GM19023 (cell line): ENCODE data around the gene KCNMA1.

Experiments used
- ATAC-seq: cut with Tn5 transposase; IDR thresholded peaks from one replicate; pipeline ENCODE4 v1.9.1; 2021; ENCODE audit warnings: mild to moderate bottlenecking, moderate library complexity; ENCODE audit not compliant: unreplicated experiment

Gene KCNMA1

DNA sequence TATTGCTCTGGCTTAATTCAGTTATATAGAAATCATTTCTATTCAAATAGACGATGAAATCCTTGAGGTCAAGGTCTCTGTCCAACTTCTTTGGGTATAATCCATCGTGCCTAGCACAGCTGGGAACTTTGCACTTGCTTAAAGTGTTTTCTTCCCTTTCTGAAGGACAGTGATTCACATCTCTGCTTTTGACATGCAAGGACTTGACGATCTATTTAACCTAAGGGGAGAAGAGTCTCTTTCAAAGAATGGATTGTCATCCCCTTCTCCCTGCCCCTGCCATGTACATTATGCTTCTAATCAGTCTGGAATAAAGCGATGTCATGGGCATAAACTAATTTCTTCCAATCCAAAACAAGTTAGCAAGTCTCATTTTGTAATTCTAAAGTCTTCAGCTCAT lies 488.6 kb downstream of the KCNMA1 start:
- no peak for ATAC-seq

DNA sequence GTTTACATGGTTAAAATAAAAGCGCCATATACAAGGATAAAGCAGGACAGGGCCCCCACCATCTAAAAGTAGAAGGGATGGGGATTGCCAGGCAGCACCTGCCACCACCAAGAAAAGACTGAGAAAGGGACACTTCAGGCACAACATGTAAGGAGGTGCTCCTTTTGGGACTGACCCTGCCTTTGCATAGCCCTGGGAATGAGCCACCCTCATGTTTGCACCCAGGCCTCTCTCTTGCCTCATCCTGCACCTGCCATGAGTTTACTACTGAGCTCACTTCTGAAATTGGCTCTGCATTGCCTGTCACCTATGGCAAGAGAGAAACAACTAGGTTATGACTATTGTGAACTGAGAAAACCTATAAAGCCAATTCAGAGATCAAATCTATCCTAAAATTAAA lies 489.7 kb downstream of the KCNMA1 start:
- no peak for ATAC-seq

DNA sequence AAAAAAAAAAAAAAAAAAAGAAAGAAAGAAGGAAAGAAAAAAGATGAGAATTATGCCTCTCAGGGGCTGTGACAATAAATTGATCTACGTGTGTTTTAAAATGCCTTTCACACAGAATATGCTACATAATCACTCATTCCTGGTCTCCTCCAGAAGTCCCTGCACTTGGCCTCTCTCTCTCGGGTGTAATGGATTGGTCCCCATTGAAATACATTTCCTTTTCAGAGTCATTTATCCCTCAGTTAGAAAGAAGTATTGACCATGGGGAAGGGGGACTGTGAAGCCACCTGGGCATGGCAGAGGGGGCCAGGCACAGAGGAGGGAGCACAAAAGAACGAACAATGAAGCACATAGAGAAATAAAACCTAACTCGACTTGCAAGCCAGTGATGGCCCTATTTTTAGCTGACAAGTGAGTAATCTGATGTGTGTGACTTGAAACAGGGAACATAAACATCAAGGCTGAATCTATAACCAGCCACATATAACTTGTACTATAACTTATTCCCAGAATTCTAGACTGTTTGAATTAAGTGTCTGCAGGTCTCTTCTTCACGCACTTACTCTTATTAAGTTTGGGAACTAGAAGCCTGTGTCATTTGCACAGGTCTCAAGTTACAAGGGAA lies 490.8 kb downstream of the KCNMA1 start:
- ATAC-seq = no peak

DNA sequence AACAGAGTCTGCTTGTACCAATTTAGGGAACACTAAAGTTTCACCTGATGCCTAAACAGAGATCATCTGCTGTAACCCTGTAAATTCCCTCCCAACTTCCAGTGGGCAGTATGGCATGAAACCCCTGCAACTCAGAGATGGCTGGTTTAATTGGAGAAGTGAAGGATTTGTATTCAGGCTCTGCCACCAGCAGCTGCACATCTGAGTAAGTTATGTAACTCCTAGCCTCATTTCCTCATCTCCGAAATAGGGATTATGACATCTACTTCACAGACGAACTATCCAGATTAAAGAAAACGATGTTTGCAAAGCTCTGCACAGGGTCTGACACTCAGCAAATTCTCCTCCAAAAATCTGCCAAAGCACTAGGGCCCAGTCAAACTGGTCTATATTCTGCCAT lies 493.0 kb downstream of the KCNMA1 start:
- no peak for ATAC-seq

DNA sequence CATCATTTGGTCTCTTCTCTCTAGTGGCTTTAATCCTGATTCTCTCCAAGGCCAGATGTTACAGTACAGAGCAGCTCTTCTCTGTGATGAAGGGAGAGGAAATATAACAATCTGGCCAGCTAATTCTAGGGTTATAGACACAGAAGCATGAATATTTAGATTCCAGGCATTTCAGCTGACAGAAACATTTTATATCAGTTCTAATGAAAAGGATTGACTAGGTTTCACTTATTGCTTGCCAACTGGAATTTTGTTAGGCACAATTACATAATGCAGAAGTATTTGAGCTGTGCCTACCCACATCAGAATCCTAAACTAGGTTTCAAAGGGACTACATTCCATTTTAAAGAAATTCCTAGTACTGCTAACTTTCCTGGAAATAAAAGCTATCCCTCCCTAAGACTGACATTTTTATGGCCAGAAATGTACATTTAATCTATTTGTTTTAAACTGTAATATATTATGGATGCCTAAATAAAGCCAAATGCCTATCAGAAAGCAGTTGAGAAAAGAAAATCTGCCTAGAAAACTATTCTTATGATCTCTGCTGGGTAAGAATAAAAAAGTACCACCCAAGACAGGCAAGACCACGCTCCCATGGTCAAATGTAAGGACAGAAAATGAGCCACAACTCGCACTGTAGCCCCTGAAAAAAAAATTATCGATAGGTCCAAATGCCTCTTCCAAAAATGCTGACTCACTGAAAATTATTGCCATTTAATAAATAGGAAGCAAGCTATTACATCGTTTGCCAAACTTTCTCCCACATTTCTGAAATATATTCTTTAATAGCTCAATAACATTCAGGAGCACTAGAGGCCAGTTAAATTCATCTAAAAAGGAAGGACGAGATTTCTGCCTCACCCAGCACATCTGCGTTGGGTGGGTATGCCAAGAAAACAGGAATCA lies 498.1 kb downstream of the KCNMA1 start:
- ATAC-seq = no peak

DNA sequence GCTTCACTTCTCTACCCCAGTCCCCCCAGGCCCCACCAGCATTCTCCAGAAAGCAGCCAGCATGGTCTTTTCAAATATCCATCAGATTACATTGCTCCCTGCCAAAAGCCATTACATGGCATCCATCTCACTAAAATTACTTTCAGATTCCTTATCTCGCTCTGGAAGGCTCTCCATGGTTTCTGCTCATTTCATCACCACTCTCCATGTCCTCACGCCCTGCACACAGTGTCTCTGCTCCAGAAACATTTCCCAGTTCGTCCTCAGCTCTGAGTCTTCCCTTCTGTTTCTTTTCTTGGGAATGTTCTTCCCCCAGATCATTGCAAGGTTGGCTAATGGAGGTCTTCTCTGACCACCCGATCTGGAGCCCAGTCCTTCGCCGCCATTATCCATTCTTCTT lies 499.1 kb downstream of the KCNMA1 start:
- no peak for ATAC-seq

DNA sequence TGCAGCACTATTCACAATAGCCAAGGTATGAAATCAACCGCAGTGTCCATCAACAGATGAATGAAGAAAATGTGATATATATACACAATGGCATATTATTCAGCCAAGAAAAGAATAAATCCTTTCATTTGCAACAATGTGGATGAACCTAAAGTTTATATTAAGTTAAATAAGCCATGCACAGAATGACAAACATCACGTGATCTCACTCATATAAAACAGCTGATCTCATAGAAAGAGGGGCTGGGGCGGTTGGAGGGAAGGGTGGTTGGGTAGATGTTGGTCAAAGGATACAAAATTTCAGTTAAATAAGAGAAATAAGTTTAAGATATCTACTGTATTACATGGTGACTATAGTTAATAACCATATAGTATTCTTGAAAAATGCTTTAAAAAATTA lies 502.1 kb downstream of the KCNMA1 start:
- ATAC-seq = no peak

DNA sequence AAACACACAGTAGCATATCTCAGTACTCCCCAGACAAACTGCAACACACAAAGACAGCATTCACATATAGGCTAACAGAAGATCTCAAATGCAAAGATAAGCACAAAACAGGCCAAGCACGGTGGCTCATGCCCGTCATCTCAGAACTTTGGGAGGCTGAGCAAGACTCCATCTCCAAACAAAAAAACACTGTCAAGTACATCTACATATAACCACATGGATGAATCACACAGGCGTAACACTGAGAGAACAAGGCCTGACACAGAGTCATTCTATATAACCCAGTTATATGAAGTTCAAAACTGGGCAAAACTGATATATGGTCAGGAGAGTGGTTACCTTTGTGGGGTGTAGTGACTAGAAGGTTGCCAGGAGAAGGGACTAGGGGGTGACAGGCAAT lies 506.4 kb downstream of the KCNMA1 start:
- no peak for ATAC-seq

DNA sequence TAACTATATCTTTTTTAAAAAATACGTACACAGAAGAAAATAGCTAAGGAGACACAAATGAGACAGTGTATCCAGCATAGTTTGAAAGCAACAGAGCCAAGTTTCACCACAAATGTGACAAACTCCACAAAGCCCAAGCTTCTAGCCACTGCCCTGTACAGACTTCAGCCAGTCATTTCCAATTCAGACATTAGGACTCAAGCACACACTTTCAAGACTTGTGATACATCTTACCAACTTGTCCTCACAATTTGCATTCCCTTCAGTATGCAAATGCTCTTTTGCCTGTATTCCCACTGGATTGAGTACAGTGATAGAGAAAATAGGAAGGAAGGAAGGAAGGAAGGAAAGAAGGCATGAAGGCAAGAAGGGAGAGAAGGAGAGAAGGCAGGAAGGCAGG lies 510.4 kb downstream of the KCNMA1 start:
- ATAC-seq = no peak

DNA sequence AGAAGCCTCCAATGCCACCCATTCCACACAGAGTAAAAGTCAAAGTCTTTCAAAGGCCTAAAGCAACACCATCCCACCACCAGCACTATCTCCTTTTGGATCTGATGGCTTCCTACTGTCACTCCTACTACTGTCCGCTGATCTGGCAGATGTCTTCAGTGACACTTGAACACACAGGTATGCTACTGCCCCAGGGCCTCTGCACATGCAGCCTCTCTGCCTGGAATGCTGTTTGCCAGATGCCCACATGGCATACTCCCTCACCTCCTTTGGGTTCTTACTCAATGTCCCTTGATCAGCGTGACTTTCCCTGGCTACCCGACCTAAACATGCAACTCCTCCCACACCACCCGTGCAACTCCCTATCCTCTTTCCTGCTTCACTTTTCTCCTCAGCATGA lies 512.4 kb downstream of the KCNMA1 start:
- no peak for ATAC-seq

DNA sequence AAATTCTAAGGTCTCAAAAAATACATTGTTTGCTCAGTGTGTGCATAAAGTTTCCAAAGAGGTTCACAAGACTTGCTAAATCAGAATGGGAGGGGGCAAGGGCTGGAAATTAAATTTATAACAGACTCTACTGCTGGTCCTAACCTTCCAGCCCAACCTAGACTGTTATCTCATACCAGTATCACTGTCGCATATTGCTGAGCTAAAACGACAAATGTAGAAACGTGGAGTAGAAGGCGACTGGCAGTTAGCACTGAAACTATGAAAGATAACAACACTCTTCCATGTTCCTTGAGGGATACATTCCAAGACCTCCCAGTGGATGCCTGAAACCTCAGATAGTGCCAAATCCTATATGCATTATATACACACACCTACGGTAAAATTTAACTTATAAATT lies 514.3 kb downstream of the KCNMA1 start:
- no peak for ATAC-seq

DNA sequence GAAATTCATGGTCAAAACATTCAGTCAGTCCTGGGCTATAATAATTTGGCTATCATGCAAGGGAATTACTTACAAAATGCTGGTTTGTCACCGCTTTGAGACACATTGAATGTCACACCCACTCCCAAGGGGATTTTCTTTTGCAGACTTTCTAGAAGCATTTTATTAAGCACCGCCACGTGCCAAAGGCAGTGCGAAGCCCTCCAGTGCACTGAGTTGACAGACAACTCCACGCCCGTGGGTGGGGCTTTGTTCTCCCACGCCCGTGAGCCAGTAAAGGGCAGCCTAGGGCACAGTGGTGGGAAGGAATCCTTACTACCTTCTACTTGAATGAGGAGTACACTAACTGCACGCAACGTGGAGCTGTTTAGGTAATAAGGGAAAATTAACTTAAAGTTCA lies 515.8 kb downstream of the KCNMA1 start:
- ATAC-seq = no peak

DNA sequence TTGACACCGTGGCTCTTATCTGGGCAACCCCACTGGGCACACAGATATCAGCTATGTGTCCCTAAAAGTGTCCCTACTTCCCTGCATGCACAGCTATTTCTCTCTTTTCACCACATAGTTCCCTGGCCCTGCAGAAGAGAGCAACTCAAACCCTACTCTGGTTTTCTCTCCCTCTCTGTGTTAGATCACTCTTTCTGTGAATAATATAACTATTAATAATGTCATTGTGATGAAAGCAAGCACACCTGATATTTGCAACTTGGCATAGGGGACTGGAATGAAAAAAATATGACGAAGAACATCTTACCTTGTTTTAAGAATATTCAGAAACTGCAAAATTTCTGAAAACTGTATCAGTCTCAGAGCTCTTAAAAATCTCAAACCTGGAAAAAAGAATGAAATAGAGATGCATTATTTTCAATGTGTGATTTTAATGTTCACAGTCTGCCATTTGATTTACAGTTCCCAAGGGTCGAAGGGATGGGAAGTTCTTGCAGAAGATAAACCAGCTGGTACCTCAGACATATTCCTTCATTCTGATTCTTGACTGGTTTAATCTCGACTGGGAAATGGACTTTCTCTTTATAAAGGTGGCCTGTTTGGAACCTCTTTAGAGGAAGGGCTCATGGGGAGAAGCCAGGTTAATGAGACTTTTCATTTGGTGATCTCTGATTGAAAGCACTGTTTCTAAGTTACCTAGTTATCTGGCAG lies 516.8 kb downstream of the KCNMA1 start:
- no peak for ATAC-seq

DNA sequence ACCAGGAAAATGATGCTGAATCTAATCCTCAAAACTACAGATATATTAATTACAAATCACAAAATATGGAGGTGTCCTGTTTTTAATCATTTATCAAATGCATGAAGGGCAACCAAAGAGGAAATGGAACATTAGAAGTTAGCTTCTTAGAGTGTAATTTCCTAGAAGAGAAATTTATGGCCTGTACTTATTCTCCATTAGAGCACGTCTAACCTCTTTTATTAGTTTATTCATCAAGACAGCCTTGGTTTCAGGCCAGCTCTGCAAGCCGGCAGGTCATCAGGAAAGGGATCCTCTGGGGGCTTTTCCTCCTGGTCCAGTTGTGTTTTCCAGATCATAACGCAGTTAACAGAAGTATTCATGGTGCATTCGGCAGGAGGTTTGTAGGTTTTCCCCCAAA lies 517.6 kb downstream of the KCNMA1 start:
- ATAC-seq = no peak

DNA sequence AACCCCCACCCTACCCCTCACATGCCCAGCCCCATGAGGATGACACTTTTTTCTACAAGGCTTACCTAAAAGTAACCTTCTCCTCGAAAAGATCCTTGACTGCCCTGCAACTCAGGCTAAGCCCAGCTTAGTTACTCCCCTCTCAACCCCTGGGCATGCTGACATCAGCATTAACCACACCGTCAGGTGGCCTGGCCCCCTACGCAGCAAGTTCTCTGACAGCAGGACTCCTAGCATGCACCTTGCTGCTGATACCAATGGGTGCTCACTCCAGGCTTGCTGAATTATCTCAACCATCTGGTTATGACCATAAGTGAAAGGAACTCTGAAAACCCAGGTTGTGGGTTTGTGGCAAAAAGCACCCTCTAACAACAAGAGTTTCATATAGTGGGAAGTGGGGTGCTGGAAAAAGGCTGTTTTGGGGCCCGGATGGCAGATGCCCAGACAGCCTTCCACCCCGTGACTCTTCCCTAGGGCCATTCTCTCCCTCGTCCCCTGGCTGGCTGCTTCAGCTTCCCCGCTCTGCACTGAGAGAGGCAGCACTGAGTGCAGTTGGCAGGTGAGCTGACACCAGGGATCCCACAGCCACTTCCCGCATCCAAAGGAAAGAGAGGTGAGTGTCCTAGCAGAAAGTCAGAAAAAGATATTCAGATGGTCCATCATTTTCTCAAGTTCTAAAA lies 518.9 kb downstream of the KCNMA1 start:
- ATAC-seq = no peak

DNA sequence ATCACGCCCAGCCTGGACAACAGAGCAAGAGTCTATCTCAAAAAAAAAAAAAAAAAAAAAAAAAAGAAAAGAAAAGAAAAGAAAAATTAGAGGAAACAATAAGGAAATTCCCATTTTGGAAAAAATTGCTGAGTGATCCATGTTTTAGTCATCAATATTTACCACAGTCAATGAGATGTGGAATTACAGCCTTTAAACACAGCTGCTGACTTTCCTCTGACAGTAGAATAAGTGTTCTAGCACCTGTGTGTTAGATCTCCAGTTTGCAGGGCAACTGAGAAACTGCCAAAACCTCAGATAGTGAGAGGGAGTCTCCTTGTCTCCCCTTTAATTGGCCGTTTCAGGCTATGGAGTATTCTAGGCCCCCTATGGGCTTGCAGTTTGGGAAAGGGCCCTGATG lies 520.1 kb downstream of the KCNMA1 start:
- no peak for ATAC-seq

DNA sequence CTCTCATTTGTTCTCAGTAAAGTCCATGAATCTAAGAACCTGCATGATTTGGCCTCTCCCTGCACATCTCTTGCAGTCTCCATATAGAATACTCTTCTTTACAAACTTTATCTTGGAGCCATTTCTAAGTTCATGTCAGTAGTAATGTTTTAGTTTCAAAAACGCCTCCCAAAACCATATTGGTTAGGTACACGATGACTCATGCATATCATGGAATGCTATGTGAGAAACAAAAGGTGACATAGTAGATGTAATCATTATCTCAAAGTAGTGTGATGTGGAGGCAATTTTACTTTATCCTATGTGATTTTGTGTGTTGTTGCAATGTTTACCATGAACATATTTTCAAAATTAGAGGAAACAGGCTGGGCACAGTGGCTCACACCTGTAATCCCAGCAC lies 520.7 kb downstream of the KCNMA1 start:
- no peak for ATAC-seq

DNA sequence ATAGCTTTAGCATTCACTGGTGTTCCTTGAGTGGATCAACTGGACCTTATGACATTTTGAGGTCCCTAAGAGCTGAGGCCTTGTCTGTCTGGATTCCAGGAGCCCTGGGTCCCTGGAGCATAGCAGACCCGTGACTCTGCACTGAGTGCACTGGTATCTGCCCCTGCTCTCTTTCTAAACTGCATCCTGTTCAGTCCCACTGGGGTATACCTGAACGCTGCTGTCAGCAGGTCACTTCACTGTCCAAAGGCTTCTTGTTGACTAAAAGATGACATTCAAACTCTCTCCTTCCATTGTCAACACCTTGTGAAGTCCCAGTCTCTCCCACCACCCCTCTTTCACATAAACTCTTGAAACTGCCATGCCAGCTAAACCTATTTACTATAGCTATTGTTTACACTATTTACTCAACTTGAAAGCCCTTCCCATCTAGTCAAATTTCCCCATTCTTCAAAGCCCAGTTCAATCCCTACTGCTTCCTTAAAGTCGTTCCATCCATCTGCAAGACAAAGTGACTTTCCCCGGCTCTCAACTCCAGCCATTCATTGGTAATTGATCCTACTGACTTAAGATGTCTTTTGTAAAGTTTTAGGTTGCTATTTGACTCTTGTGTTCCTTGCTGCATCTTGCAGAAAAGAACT lies 523.3 kb downstream of the KCNMA1 start:
- ATAC-seq = no peak

DNA sequence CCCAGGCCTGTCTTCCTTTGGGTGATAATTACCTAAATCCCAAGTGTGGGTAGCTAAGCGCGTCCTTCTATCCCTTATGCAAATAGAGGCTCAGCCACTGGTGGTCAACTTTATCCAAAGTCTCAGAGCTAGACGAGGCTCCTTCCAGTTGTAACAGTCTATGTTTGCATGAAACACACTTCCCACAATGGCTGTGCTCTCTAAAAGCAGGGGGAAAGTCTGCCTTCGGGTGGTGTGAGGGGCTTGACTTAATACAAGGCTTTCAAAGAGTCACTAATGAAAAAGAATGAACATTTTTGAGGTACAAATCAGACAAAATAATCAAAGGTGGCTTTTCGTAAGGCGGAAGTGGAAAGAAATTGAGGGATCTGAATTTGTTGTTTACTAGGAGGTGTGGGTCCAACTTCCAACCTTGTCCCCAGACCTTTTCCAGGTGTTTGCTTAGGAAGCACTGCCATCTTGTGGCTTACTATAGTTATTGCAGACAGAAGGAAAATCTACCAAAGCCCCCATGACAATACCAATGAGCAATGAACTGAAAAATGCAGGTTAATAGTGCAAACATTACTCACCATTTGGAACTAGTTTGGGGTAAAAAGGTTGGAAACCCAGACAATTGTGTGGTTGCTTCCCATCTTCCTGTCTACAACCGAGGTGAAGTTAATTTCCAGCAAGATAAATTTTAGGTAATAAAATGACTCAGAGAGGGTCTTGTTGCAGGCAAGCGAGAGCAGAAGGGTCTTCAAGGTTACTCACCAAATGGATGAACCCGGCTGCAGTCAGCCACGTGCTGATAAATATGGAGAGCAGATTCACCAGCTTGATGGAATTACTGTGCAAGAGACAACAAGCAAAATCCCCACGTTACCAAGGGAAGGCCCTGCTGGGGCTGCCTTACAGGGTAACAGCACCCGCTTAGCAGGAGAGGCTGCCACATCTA lies 525.7 kb downstream of the KCNMA1 start:
- no peak for ATAC-seq

DNA sequence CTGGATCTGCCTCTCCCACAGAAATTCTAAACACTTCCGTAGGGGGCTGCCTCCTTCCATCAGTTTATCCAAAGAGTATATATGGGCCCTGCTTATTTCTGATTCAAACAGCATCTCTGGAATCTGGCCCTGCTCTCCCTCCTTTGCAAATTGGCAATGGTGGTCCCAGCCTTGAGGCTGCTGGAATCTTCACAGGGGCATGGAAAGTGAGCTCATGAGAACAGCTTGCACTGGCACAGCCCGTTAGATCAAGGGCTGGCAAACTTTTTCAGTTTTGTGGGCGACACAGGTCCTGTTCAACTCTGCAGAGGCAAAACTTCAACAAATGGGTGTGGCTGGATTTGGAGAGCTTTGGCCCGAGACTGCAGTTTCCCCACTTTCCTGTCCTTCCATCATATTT lies 526.9 kb downstream of the KCNMA1 start:
- ATAC-seq = no peak
